ENCODE measurements around the gene PLPPR3.
"Not testable (repeated sequence)": the region's sequence is repeated elsewhere in the genome, so short reads cannot be mapped to it uniquely, and the experiment has no call there.

The PLPPR3 gene

DNA sequence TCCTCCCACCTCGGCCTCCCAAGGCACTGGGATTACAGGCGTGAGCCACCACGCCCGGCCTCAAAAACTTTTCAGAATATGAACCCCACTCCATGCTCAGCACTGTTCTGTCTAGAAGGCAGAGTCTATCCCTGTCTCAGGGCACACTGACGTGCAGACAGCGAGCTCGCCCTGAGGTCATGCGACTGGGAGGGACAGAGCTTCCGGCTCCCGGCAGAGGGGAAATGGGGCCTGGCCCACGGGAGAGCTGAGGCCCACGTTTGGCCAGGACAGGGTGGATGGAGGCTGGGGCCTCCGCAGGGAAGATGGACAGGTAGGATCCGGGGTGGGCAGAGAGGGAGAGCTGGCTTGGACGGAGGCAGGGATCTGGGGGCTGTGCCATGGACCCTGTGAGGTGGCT lies 3.1 kb upstream of the PLPPR3 start:
- DNase-seq (ENCODE audit: extremely low spot score) = no peak
- no peak for TF ChIP-seq L3MBTL2 (conservative IDR thresholded peaks at IDR 0.05)
- no peak for TF ChIP-seq LEF1 (IDR thresholded peaks at IDR 0.05; ENCODE audit: borderline replicate concordance)
- no peak for TF ChIP-seq CTBP1 (IDR thresholded peaks at IDR 0.05; ENCODE audit: borderline replicate concordance)
- no peak for TF ChIP-seq HDGF (IDR thresholded peaks at IDR 0.05; ENCODE audit: borderline replicate concordance)
- no peak for TF ChIP-seq FOXM1 (IDR thresholded peaks at IDR 0.05; ENCODE audit: borderline replicate concordance)
- no peak for TF ChIP-seq ELF4 (IDR thresholded peaks at IDR 0.05)
- no peak for TF ChIP-seq ARNT (IDR thresholded peaks at IDR 0.05)
- no peak for TF ChIP-seq SUZ12 (IDR thresholded peaks at IDR 0.05)
- TF ChIP-seq SP1 (IDR thresholded peaks at IDR 0.05) = no peak
- no peak for TF ChIP-seq FOXA1 (IDR thresholded peaks at IDR 0.05)
- no peak for TF ChIP-seq ZNF384 (IDR thresholded peaks at IDR 0.05)
- ChIA-PET CTCF (no interaction called here), POLR2A (no interaction called here)

DNA sequence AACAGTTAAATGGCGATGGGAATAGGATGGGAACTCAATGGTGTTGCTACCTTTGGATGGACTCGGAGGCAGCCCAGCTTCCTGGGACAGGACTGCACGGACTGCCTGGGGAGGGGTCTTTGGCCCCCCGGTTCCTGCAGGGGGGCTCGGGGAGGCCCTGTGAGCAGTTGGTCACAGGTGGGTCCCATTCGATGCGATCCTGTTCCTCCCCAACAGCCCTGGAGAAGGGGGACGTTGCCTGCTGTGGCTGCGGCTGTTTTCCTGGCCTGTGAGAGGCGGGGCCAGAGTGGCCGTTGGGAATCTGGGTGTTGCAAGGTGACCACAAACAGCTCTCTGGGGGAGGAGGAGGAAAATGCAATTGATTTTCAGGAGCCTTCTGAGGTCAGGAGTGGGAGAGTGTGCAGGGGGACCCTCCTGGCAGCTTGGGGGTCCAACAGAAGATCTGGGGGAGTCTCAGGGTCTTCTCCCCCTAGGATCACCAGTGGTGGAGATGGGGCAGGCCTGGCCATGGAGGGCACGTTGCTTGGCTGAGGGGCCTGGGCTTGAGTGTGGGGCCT lies 1.9 kb upstream of the PLPPR3 start:
- CTCF ChIA-PET = no interaction called here
- no peak for DNase-seq (ENCODE audit: extremely low spot score)
- POLR2A ChIA-PET = no interaction called here
- TF ChIP-seq FOXA1 (IDR thresholded peaks at IDR 0.05) = no peak
- TF ChIP-seq CTBP1 (IDR thresholded peaks at IDR 0.05; ENCODE audit: borderline replicate concordance) = no peak
- TF ChIP-seq, protein P1, sequence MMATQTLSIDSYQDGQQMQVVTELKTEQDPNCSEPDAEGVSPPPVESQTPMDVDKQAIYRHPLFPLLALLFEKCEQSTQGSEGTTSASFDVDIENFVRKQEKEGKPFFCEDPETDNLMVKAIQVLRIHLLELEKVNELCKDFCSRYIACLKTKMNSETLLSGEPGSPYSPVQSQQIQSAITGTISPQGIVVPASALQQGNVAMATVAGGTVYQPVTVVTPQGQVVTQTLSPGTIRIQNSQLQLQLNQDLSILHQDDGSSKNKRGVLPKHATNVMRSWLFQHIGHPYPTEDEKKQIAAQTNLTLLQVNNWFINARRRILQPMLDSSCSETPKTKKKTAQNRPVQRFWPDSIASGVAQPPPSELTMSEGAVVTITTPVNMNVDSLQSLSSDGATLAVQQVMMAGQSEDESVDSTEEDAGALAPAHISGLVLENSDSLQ (IDR thresholded peaks at IDR 0.05) = no peak
- TF ChIP-seq ELF4 (IDR thresholded peaks at IDR 0.05) = no peak
- TF ChIP-seq HDGF (IDR thresholded peaks at IDR 0.05; ENCODE audit: borderline replicate concordance) = no peak
- no peak for TF ChIP-seq SUZ12 (IDR thresholded peaks at IDR 0.05)
- no peak for TF ChIP-seq NFRKB (IDR thresholded peaks at IDR 0.05)
- no peak for TF ChIP-seq FOXK2 (IDR thresholded peaks at IDR 0.05)
- TF ChIP-seq ZNF384 (IDR thresholded peaks at IDR 0.05) = no peak
- TF ChIP-seq SP1 (IDR thresholded peaks at IDR 0.05) = no peak
- TF ChIP-seq BHLHE40 (IDR thresholded peaks at IDR 0.05; ENCODE audit: borderline replicate concordance) = no peak
- no peak for TF ChIP-seq ARNT (IDR thresholded peaks at IDR 0.05)
- TF ChIP-seq FOXM1 (IDR thresholded peaks at IDR 0.05; ENCODE audit: borderline replicate concordance) = no peak
- no peak for TF ChIP-seq TARDBP (IDR thresholded peaks at IDR 0.05)
- no peak for TF ChIP-seq LEF1 (IDR thresholded peaks at IDR 0.05; ENCODE audit: borderline replicate concordance)
- TF ChIP-seq L3MBTL2 (conservative IDR thresholded peaks at IDR 0.05) = no peak

DNA sequence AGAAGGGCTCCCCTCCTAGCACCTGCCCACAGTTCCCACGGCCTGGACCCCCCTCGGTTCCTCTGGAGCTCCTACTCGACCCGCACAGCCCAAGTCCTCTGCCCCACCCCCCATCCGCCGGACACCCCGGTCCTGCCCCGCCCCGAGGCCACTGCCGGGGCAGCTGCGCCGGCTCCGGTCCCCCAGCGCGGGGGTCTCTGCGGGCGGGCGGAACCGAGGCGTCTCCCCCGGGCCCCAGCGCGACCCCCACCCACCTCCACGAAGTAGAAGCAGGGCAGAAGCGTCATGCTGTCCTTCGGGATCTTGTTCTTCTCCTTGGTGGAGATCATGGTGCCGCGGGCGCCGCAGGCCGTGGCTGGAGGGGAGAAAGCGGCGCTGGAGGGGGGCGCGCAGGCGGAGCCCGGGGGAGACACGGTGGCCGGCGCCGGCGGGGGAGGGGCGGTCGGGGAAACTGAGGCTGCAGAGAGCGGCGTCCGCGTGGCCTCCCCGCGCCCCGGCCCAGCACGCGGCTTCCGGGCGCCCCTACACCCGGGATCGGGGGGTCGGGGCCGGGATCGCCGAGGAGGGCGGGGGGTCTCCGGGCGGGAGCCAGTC lies 427 bp downstream of the PLPPR3 start:
- POLR2A ChIA-PET = interaction anchor here (0.9 kb wide), 1 partner anchor 17 kb away, joined by 3 read pairs; no protein-coding TSS in a partner anchor
- TF ChIP-seq SP1 (IDR thresholded peaks at IDR 0.05) = no peak
- no peak for TF ChIP-seq FOXK2 (IDR thresholded peaks at IDR 0.05)
- no peak for TF ChIP-seq NFRKB (IDR thresholded peaks at IDR 0.05)
- no peak for TF ChIP-seq ZNF384 (IDR thresholded peaks at IDR 0.05)
- no peak for TF ChIP-seq CTBP1 (IDR thresholded peaks at IDR 0.05; ENCODE audit: borderline replicate concordance)
- no peak for TF ChIP-seq ARNT (IDR thresholded peaks at IDR 0.05)
- DNase-seq (ENCODE audit: extremely low spot score) = no peak
- CTCF ChIA-PET = no interaction called here

DNA sequence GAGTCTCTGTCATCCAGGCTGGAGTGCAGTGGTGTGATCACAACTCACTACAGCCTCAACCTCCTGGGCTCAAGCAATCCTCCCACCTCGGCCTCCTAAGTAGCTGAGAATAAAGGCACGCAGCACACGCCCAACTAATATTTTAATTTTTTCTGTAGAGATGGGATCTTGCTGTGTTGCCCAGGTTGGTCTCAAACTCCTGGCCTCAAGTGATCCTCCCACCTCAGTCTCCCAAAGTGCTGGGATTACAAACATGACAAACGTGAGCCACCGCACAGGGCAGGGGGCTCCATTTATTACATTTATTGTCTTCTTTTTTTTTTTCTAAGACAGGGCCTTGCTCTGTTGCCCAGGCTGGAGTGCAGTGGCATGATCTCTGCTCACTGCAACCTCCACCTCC lies 1.5 kb downstream of the PLPPR3 start:
- DNase-seq (ENCODE audit: extremely low spot score); CTCF ChIA-PET: not testable (repeated sequence)
- POLR2A ChIA-PET = interaction anchor here (0.9 kb wide), 1 partner anchor 15 kb away, joined by 3 read pairs; no protein-coding TSS in a partner anchor

DNA sequence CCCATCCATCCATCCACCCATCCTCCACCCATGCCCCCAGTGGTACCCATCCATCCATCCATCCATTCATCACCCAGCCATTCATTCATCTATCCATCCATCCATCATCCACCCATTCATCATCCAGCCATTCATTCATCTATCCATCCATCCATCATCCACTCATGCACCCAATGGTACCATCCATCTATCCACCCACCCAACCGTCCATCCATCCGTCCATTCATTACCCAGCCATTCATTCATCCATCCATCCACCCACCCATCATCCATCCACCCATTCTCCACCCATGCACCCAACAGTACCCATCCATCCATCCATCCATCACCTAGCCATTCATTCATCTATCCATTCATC lies 5.3 kb downstream of the PLPPR3 start:
- TF ChIP-seq FOXK2 (IDR thresholded peaks at IDR 0.05) = no peak
- TF ChIP-seq FOXA1 (IDR thresholded peaks at IDR 0.05) = no peak
- TF ChIP-seq HDGF (IDR thresholded peaks at IDR 0.05; ENCODE audit: borderline replicate concordance) = no peak
- no peak for TF ChIP-seq LEF1 (IDR thresholded peaks at IDR 0.05; ENCODE audit: borderline replicate concordance)
- TF ChIP-seq, protein P1 (IDR thresholded peaks at IDR 0.05) = no peak
- TF ChIP-seq TARDBP (IDR thresholded peaks at IDR 0.05) = no peak
- TF ChIP-seq CTBP1 (IDR thresholded peaks at IDR 0.05; ENCODE audit: borderline replicate concordance) = no peak
- no peak for TF ChIP-seq BHLHE40 (IDR thresholded peaks at IDR 0.05; ENCODE audit: borderline replicate concordance)
- TF ChIP-seq ARNT (IDR thresholded peaks at IDR 0.05) = no peak
- no peak for DNase-seq (ENCODE audit: extremely low spot score)
- ChIA-PET POLR2A (no interaction called here), CTCF (no interaction called here)

DNA sequence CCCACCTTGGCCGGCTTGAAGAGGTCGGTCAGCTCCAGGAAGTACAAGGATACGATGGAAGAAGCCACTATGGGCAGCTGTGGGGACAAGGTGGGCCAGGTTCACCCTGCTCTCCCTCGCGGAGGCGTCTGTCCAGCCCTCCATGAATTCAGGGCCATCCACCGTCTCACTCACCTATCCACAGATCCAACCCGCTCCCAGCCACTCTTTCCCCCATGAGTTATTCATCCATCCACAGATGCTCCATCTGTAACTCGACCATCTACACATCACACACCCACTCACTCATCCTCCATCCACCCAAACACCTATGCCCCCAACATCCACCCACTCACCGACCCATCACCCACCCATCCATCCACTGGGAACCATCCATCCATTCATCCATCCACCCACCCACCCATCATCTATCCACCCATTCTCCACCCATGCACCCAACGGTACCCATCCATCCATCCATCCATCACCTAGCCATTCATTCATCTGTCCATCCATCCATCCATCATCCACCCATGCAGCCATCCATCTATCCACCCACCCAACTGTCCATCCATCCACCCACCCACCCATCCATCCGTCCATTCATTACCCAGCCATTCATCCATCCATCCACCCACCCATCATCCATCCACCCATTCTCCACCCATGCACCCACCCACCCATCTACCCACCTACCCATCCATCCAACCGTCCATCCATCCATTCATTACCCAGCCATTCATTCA lies 5.8 kb downstream of the PLPPR3 start:
- ChIA-PET POLR2A (no interaction called here), CTCF (no interaction called here)
- no peak for DNase-seq (ENCODE audit: extremely low spot score)
- TF ChIP-seq LEF1 (IDR thresholded peaks at IDR 0.05; ENCODE audit: borderline replicate concordance) = no peak
- TF ChIP-seq ZNF384 (IDR thresholded peaks at IDR 0.05) = no peak
- no peak for TF ChIP-seq BHLHE40 (IDR thresholded peaks at IDR 0.05; ENCODE audit: borderline replicate concordance)
- TF ChIP-seq, protein P1 (IDR thresholded peaks at IDR 0.05) = no peak
- no peak for TF ChIP-seq TARDBP (IDR thresholded peaks at IDR 0.05)
- no peak for TF ChIP-seq SP1 (IDR thresholded peaks at IDR 0.05)
- no peak for TF ChIP-seq ARNT (IDR thresholded peaks at IDR 0.05)
- no peak for TF ChIP-seq CTBP1 (IDR thresholded peaks at IDR 0.05; ENCODE audit: borderline replicate concordance)
- no peak for TF ChIP-seq FOXM1 (IDR thresholded peaks at IDR 0.05; ENCODE audit: borderline replicate concordance)
- TF ChIP-seq FOXK2 (IDR thresholded peaks at IDR 0.05) = no peak
- no peak for TF ChIP-seq SUZ12 (IDR thresholded peaks at IDR 0.05)
- TF ChIP-seq FOXA1 (IDR thresholded peaks at IDR 0.05) = no peak
- no peak for TF ChIP-seq ELF4 (IDR thresholded peaks at IDR 0.05)
- TF ChIP-seq L3MBTL2 (conservative IDR thresholded peaks at IDR 0.05) = no peak
- TF ChIP-seq NFRKB (IDR thresholded peaks at IDR 0.05) = no peak
- no peak for TF ChIP-seq HDGF (IDR thresholded peaks at IDR 0.05; ENCODE audit: borderline replicate concordance)
